HTR-8/SVneo (cell line): ENCODE measurements around the gene UBN2.
"Not testable (repeated sequence)": the region's sequence is repeated elsewhere in the genome, so short reads cannot be mapped to it uniquely, and the experiment has no call there.

Experiments
- DNase-seq: peaks from one replicate; pipeline ENCODE4 v3.0.0; 2011; ENCODE audit warnings: low spot score, mixed read lengths; ENCODE audit not compliant: insufficient read length
- FAIRE-seq: peaks from 2 replicates; lab custom pipeline; 2011; peaks lifted over from hg19 to GRCh38; lab: Jason Lieb, UNC

UBN2 gene

DNA sequence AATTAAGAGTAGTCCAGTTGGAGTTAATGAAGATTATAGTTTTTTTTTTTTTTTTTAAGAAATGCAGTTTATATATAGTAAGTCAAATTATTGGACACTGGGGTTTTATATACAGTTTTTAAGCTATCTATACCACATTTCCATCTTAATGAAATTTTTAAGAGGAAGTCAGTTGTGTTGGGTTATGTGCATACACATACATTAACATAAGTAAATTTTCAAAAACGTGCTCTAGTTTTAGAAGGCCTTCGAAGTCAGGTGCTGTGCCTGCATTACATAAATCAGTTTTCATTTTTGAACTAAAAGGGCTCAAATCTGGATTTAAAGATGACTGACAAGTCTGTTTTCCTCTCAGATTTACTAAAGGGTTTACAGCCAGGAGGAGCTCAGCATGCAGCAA is 62.5 kb downstream of the UBN2 start:
- no peak for FAIRE-seq
- no peak for DNase-seq

DNA sequence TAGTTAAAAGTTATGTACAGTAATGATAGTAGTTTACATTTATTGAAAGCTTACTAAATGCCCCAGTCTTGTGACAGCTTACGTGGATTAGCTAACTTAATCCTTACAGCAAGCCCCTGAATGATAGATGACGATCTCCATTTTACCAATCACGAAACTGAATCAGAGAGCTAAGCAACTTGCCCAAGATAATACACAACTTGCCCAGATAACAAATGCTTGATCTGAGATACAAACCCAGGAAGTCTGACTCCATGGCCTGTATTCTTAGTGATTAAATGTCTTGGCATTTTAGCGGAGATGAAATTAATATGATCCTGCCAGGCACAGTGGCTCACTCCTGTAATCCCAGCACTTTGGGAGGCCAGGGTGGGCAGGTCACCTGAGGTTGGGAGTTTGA is 63.2 kb downstream of the UBN2 start:
- DNase-seq (no peak), FAIRE-seq (no peak)

DNA sequence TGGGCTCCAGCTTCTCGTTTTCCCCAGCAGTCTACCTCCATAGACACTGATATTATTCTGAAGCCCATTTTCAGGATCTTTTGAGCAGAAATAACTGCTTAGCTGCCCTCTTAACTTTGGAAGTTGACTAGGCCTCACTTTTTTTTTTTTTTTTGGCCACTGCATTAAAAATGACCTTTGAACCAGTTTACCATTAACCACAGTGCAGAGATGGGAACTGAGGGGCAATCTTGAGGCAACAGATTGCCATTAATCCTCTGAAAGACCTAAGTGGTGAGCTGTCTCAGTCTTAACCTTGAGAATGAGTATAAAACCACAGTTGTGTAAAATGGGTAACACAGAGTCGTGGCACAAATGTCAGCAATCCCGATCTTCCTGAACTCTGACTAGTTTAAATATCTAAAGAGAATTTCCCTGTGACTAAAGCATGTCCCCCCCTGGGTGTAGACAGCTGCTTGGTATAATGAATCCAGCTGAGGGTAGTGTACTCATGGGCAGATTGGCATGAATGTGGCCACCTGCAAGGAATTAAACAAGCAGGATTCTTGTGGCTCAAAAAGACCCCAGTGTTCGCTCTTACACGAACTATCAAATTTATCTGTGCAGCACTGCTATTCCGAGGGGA is 64.0 kb downstream of the UBN2 start:
- DNase-seq: no peak
- FAIRE-seq: no peak

DNA sequence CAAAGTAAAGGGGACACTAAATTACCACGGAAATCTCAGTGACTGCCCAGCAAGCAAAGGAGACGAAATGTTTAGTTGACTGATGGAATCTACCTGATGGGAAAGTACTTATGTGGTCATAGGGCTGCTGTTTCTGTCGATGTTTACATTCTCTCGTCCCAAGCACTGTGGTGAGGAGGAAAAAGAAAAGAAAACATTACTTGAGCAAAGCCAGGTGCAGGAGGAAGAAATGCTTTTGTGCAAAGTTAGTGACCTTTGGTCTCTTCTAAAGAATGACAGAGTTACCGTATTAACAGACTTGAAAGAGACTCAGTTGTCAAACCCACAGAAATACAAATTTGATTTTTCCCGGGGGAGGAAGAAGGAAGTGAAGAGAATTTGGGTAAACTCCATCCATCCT is 66.8 kb downstream of the UBN2 start:
- DNase-seq (no peak), FAIRE-seq (no peak)

DNA sequence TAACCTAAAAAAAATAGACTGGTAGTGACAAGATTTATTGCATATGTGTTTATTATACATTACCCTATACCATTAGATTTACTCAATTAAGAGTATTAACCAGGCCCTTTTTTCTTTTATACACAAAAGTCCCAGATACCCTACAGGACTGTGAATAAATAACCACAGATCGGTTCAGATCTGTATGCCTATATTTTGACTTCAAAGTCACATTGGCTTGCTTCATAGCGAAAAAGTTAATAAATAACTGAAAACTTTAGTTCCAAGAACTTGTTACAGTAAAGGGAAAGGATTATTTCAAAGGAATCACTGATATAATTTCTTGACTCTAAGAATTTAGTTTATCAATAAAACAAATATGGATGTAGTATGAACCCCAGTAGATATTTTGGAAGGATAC is 68.3 kb downstream of the UBN2 start:
- FAIRE-seq (no peak), DNase-seq (no peak)

DNA sequence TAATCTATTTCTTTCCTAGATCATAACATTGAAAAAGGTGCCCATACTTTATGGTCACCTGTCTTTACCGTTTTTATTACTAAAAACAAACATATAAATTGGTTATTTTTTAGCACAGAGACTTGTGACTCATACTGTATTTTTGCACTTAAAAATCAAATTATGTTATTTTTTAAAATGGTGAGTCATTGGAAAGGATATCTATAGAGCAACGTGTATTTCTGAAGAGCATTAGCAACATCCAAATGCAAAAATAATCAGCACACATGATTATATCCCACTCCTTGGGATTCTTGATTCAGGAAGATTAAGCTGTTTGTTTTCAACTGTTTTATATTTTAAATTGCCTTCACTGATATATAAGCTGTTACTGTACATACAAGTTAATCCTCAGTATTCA is 69.4 kb downstream of the UBN2 start:
- FAIRE-seq (no peak), DNase-seq (no peak)

DNA sequence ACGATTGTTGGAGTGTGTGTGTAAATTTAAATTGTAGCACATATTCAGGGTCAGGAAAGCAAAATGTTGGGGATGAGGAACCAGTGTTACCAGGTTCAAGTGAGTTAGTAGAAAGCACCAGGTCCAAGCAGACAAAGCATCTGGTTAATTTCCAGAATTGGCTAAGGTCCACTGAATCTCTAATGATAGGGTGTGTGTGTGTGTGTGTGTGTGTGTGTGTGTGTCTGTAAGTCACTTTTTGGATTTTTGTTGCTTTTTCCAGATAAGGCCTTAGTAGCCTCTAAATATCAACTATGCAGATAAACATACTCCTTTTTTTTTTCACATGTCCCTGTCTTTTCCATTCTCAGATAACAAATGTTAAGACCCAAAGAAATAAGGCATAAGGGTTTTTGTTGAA is 73.5 kb downstream of the UBN2 start:
- DNase-seq: no peak
- FAIRE-seq: no peak

DNA sequence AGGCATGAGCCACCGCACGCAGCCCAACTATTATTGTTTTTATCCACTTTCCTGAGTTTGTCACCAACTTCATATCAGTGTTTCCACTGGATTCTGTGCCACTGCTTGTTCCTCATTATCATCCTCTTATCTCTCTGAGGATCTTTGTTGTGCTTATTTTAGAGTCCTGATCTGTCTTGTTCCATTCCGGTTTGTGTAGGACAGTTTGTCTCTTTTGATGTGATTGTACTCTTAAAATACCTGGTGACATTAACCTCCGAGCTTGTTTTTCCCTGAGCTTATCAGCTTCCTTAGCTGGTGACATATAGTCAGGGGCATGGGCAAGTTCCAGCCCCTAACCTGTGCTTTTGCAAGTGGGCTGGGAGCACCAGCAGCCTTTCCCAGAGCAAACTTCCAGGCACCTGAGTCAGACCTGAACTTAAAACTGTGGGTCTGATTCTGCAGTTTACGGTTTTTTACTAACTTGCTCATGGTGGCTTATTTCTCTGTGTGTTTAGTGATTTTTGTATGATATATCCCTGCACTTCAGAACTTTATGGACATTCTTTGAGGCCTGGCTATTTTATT is 87.0 kb downstream of the UBN2 start:
- FAIRE-seq (no peak), DNase-seq (no peak)

DNA sequence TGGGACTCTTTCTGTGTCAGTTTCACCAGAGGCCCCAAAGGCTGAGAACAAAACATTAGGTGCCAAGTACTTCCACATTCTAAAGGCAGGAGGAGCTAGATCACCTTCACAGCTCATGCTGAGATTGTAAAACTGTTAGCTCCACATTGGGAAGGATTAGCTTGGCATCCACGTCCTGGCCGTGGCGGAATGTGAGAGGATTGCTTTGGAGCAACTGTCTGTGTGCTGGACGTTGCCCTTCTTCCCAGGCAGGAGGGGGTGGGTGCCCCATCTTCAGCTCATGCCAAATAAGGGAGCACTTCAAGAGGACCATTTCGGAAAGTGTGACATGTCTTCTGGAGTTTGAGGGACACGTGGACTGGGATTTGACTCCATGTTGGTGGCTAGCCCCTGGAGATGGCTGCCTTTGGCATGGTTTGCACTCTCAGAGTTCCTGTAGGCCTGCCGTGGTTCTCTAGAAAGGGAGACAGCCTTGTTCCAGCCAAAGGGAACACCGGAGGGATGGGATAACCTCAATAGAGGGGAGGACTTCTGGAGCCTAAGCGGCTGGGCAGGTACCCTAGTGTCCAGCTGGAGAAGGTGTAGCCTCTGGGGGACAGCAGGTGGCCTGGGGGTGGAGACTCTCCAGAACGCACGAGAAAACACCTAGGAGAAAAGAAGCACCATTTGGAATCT is 90.2 kb downstream of the UBN2 start:
- DNase-seq (peak; percentile 15), FAIRE-seq (no peak)

DNA sequence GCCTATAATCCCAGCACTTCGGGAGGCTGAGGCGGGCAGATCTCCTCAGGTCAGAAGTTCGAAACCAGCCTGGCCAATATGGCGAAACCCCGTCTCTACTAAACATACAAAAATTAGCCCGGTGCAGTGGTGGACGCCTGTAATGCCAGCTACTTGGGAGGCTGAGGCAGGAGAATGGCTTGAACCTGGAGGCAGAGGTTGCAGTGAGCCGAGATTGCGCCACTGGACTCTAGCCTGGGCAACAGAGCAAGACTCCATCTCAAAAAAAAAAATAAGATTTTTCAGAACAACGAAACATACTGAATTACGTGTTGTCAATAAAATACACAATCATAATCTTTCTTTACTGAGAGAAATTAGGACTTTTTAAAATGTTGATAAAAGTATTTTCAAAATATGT is 93.7 kb downstream of the UBN2 start:
- FAIRE-seq, DNase-seq: not testable (repeated sequence)

DNA sequence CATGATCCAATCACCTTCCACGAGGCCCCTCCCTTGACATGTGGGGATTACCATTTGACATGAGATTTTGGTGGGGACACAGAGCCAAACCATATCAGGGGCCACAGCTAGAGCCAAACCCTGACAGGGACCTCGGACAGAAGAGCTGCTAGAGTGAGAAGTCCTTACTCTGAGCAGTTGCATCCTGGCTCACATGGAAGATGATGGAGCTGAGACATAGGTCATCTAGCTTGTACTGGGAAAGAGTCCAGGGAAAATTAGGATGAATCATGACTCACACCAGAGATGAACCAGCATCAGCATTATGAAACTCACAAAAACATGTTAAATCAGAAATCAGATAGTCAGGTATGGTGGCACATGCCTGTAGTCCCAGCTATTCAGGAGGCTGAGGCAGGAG is 97.3 kb downstream of the UBN2 start:
- DNase-seq: peak; percentile 41
- no peak for FAIRE-seq

DNA sequence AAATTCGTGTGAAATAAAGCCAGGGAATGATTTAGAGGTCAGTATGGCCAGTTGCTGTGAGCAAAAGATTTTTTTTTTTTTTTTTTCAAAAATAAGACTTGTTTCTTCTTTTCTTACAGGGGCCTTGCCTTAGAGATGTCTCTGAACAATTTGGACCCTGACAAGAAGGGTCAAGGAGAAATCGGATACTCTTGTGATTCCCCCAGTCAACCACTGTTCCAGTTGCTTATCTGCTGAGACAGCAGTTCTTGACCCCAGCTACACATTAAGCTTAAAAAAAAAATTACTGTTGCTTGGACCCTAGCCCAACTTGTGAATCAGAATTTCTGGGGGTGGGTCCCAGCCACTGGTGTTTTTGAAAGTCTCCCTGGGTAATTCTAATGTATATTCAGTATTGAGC is 98.1 kb downstream of the UBN2 start:
- DNase-seq: no peak
- FAIRE-seq: no peak

DNA sequence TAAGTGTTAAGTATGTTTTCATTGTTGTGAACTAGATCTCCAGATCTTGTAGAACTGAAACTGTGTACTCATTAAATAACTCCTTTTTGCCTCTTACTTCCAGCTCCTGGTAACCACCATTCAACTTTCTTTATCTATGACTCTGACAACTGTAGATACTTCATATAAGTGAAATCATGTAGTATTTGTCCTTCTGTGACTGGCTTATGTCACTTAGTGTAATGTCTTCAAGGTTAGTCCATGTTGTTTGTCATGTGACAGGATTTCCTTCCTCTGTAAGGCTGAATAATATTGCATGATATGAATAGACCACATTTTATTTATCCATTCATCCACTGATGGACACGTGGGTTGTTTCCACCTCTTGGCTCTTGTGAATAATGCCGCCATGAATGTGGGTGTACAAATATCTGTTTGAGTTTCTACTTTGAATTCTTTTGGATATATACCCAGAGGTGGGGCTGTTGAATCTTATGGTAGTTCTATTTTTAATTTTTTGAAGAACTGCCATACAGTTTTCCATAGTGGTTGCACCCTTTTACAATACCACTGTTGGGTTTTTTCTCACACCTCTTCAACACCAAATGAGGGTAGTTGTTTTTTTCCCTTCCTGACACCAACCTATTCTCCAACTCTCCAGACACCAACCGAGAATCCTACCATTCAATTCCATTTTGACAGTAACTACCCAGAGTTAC is 99.4 kb downstream of the UBN2 start:
- no peak for FAIRE-seq

DNA sequence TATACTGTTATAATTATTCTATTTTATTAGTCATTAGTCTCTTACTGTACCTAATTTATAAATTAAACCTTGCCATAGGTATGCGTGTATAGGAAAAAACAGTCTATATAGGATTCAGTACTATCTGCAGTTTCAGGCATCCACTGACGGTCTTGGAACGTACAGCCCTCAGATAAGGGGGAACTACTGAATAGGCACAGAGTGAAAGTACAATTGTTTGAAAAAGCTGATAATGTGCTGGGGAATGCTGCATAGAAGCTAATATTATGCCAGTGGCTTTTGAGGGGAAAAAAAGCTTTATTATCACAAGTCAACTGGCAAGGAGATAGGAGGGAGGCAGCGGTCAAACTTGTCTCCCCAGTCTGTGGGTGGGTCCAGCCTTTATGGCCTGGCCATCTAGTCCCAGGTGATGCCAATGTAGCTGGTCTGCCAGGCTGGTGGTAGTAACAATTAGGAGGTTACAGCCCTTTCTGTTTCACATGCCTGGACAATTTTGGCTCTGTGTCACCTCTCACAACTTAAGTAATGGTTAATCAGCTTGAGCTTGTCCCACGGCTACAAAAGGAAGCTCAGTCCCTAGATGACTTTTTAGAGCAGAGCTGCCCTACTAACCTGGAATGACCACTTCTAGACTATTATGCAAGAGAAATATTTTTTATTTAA is 101.8 kb downstream of the UBN2 start:
- FAIRE-seq: no peak
- no peak for DNase-seq

More for the DNA sequence above, 99.4 kb downstream of the UBN2 start:
- no peak for DNase-seq

DNA sequence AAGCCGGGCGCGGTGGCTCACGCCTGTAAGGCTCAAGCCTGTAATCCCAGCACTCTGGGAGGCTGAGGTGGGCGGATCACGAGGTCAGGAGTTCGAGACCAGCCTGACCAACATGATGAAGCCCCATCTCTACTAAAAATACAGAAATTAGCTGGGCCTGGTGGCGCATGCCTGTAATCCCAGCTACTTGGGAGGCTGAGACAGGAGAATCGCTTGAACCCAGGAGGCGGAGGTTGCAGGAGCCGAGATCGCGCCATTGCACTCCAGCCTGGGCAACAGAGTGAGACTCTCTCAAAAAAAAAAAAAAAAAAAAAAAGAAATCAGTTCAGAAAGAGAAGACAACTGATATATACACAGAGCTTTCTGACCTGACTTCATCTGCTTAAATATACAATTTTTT is 102.4 kb downstream of the UBN2 start:
- not testable (repeated sequence) for DNase-seq, FAIRE-seq

DNA sequence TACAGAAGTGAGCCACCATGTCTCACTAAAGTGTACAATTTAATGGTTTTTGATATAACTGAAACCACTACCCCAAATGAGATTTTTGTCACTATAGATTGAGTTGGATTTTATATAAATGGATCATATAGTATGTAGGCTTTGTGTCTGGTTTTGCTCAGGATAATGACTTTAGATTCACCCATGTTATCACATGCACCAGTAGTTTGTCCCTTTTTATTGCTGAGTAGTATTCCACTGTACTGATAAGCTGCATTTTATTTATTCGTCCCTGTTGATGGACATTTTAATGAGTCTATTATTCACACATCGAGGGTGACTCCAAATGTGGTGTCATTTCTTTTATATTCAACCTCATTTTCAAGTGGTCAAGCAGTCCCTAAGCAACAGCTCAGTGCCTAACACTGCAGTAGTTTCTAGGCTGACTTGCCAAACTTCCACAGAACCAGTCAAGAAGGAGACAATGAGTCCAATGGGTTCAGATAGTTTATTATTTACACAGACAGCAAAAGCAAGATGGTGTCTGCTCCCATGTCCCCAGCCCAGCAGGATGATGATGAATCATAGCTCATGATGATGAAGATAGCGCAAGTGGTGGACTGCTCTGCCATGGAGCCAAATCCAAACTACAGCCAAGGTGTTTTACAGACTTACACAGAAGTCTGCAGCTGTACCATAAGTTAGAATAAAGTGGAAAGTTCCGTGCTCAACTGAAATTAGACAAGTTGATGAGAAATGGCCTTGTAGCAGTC is 103.5 kb downstream of the UBN2 start:
- FAIRE-seq: no peak
- DNase-seq: no peak

DNA sequence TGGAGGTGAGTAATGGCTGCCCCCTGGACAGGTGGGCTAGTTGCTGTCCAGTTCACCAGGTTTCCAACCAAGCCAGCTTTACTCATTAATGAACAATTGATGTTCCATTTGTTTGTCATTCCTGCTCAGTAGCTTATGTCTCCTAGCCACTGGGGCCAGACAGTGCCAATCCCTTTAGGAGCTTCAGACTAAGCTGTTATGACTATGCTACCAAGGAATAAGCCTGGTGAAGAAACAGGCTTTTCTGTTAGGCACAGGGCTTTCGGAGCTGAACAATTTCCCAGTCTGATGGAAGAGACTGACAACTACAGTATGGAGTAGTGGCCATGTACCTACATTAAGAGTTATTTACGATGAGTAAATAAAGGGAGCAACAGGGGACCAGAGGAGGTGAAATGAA is 108.0 kb downstream of the UBN2 start:
- DNase-seq (no peak), FAIRE-seq (no peak)

DNA sequence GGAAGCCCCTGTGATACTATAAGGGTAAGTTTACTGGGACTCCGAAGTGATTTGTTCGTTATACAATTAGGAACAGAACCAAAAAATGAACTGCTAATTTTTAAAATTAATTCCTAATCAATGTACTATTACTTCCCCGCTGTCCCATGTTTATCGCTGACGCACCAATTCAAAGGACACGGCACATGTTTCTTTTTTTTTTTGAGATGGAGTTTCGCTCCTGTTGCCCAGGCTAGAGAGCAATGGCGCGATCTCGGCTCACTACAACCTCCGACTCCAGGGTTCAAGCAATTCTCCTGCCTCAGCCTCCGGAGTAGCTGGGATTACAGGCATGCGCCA is 108.6 kb downstream of the UBN2 start:
- FAIRE-seq (no peak), DNase-seq (no peak)

DNA sequence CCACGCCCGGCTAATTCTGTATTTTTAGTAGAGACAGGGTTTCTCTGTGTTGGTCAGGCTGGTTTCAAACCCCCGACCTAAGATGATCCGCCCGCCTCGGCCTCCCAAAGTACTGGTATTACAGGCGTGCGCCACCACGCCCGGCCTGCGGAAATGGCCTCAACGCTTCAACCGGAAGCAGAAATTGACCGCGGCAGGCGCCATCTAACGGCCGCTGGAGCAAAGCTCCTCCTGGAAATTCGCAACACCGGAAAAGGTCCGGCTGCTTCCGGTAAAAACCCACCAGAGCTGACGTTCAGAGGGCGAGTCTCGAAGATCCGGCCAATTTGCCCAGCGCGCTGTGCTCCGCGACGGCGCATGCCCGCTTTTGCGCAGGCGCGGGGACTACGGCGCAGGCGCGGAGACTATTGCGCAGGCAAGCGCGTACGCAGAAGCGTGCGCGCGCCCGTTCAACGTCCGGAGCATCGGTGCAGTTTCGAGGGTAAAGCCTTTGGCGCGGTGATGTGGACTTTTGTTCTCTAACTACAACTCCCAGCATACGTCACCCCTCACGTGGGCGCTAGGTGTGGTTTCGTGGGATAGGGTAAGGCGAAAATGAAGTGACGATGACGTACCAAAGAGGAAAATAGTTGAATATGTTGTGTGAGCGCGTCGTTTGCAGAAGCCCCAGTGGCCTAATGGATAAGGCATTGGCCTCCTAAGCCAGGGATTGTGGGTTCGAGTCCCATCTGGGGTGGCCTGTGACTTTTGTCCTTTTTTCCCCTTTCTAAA is 109.2 kb downstream of the UBN2 start:
- DNase-seq (peak; percentile 88), FAIRE-seq (peak; percentile 54)

DNA sequence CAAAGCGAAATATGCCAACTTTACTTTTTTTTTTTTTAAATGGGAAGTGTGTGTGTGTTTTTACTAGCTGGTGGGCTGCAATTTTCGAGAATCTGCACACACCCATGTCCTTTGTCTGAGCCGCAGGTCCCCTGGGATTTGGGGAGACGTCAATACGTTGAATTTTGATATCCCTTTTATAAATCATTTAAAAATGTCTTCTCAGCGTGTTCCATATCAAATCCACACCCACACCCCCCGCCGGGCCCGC is 109.7 kb downstream of the UBN2 start:
- DNase-seq (no peak), FAIRE-seq (no peak)
